ENCODE data around the gene PRKCH.
A peak's percentile ranks its signal among the peaks of the same experiment; 100 is the strongest.

Gene PRKCH

GRCh38 chr14:61569308-61569707 is 247.9 kb downstream of the PRKCH start:
- Mint-ChIP-seq H3K36me3 (ENCODE audit: low read depth) (no peaks in the 10 kb centered on the region), H3K27ac (no peak overlapping the region), H3K4me3 (peak overlapping the region; percentile 37), H3K9me3 (no peaks in the 10 kb centered on the region), H3K27me3 (ENCODE audit: low read depth, poor library complexity) (peaks cover 16% of the 10 kb centered on the region), H3K4me1 (peaks cover 61% of the 10 kb centered on the region)
- no peak for DNase-seq
- TF ChIP-seq CTCF (IDR thresholded peaks at IDR 0.05), result no peak

- DNase-seq, result no peak
- peaks cover 54% of the 10 kb centered on the region for H3K4me1 Mint-ChIP-seq
These were observed 248.6 kb downstream of the PRKCH start for GRCh38 chr14:61569812-61570548.

GRCh38 chr14:61570549-61571290 is 249.3 kb downstream of the PRKCH start:
- H3K4me3 Mint-ChIP-seq, result no peak overlapping the region
- no peak overlapping the region for H3K27ac Mint-ChIP-seq
- peaks cover 16% of the 10 kb centered on the region for H3K27me3 Mint-ChIP-seq (ENCODE audit: low read depth, poor library complexity)

More at GRCh38 chr14:61569812-61570548, 248.6 kb downstream of the PRKCH start:
- H3K9me3 Mint-ChIP-seq, result no peaks in the 10 kb centered on the region
- H3K27me3 Mint-ChIP-seq (ENCODE audit: low read depth, poor library complexity), result peaks cover 16% of the 10 kb centered on the region
- no peaks in the 10 kb centered on the region for H3K36me3 Mint-ChIP-seq (ENCODE audit: low read depth)
- TF ChIP-seq CTCF (IDR thresholded peaks at IDR 0.05), result no peak
- H3K4me3 Mint-ChIP-seq, result peak overlapping the region; percentile 10
- H3K27ac Mint-ChIP-seq, result no peak overlapping the region

GRCh38 chr14:61571917-61572316 is 250.5 kb downstream of the PRKCH start:
- DNase-seq, result no peak
- Mint-ChIP-seq H3K4me1 (peaks cover 45% of the 10 kb centered on the region), H3K9me3 (no peaks in the 10 kb centered on the region), H3K27ac (no peak overlapping the region), H3K27me3 (ENCODE audit: low read depth, poor library complexity) (peaks cover 16% of the 10 kb centered on the region), H3K36me3 (ENCODE audit: low read depth) (no peaks in the 10 kb centered on the region), H3K4me3 (no peak overlapping the region)
- TF ChIP-seq CTCF (IDR thresholded peaks at IDR 0.05), result no peak

More at GRCh38 chr14:61570549-61571290, 249.3 kb downstream of the PRKCH start:
- Mint-ChIP-seq H3K36me3 (ENCODE audit: low read depth) (no peaks in the 10 kb centered on the region), H3K4me1 (peaks cover 51% of the 10 kb centered on the region), H3K9me3 (no peaks in the 10 kb centered on the region)
- TF ChIP-seq CTCF (IDR thresholded peaks at IDR 0.05), result no peak
- no peak for DNase-seq

GRCh38 chr14:61573321-61573720 is 251.9 kb downstream of the PRKCH start:
- H3K4me3 Mint-ChIP-seq, result no peak overlapping the region
- H3K27me3 Mint-ChIP-seq (ENCODE audit: low read depth, poor library complexity), result peaks cover 16% of the 10 kb centered on the region
- H3K36me3 Mint-ChIP-seq (ENCODE audit: low read depth), result no peaks in the 10 kb centered on the region
- no peak overlapping the region for H3K27ac Mint-ChIP-seq
- no peaks in the 10 kb centered on the region for H3K9me3 Mint-ChIP-seq
- H3K4me1 Mint-ChIP-seq, result peaks cover 32% of the 10 kb centered on the region
- DNase-seq, result no peak
- TF ChIP-seq CTCF (IDR thresholded peaks at IDR 0.05), result no peak

All from nephron progenitor cell (in vitro differentiated cells).